Activated T-helper 1 cell treated with anti-CD3 and anti-CD28 coated beads, Interleukin-2, amount 50 U/mL, for 16 hours (primary cell): ENCODE results near the gene CACNA2D1.
"Not testable (repeated sequence)": the region's sequence is repeated elsewhere in the genome, so short reads cannot be mapped to it uniquely, and the experiment has no call there.

Experiments
- DNase-seq, 2 donors: peaks; one replicate each; pipeline ENCODE4 v3.0.0-alpha.2; 2020; ENCODE audit warnings: low read depth in 1 of 2, low spot score in 1 of 2

The CACNA2D1 gene

DNA sequence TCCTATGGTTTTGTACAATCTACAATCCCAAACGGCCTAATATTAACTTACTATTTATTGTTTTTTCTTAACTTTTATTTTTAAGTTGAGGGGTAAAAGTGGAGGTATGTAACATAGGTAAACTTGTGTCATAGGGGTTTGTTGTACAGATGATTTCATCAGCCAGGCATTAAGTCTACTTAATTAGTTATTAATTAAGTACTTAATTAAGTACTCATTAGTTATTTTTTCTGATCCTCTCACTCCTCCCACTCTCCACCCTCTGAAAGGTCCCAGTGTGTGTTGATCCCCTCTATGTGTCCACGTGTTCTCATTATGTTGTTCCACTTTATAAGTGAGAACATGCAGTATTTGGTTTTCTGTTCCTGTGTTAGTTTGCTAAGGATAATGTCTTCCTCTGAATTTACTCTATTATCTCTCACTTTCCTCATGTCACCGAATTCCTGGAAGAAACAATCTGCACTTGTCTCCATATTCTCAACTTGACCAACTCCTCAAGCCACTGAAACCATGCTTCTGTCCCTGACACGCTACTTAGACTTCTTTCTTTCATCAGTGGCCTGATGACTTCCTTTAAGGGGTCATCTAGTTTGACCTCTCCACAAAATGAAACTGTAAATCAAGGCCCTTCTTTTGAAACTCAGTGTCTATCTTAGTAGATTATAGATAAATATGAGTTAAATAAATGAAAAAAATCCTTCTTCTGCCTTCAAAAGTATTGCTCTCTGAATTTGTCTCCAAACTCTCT, 9.1 kb downstream of the CACNA2D1 start:
- DNase-seq: no peak

DNA sequence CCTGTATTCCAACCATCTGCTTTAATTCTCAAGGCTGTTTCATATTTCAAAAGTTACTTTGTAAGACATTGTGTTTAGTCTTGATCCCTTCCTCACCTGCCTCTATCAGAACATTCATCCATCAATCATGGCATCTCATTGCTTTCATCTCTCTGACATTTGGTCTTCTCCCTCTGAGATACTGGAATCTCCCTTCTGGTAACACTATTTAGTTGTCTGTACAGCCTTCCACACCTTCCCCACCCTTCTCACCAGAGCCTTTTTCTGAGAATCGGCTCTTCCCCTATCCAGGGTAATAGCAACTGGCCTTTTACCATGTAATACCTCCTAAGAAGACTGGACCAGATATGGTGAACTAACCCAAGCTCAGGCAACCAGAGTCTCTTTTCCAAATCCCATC, 10.1 kb downstream of the CACNA2D1 start:
- DNase-seq: no peak

DNA sequence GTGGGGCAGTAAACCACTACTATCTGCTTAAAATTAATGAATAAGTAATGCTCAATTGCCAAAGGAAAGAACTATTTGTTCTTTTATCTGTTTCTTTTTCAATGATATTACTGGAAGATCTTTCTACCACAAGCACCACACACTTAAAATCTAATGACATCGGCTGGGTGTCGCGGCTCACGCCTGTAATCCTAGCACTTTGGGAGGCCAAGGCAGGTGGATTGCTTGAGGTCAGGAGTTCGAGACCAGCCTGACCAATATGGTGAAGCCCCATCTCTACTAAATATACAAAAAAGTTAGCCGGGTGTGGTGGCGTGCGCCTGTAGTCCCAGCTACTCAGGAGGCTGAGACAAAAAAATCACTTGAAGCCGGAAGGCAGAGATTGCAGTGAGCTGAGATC, 10.8 kb downstream of the CACNA2D1 start:
- DNase-seq: not testable (repeated sequence)

DNA sequence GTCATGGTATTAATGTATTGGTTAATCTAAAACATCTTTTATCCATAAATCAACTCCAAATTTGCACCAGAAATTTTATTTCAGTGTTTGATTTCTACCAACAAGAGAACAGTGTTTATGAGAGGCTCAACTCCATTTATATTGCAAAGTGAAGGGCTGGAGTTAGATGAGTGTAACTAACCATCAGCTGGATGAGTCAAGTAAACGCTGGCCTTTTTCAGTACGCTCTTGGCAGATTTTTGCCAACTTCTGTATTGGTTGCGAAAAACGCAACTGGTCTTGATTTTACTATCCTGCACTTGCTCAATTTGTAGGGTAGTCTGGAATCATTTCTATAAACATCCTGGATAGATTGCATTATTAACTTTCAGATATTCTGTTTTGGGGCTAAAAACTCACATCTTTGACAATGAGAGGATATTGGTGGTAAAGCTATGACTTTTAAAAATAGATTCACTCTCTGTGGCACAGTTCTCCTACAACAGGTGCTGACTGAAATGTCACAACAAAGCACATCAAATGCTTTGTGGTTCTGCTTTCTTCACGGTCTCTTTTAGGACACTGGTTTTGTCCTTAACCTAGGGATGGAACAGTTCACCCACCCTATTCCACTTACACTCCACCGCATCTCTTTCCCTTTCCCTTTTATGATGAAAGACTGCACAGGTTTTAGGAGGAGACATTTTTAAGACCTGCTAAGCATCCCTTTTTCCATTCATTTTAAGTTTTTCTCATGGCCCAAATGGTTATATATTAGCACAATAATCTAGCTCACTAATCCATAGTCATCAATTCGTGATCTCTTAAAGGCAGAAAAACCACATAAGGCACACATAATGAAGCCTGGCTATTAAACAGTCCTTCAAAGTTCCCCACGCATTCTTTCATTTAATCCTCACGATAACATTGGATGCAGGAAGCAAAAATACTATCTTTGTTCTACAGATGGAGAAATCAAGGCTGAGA, 12.8 kb downstream of the CACNA2D1 start:
- no peak for DNase-seq

DNA sequence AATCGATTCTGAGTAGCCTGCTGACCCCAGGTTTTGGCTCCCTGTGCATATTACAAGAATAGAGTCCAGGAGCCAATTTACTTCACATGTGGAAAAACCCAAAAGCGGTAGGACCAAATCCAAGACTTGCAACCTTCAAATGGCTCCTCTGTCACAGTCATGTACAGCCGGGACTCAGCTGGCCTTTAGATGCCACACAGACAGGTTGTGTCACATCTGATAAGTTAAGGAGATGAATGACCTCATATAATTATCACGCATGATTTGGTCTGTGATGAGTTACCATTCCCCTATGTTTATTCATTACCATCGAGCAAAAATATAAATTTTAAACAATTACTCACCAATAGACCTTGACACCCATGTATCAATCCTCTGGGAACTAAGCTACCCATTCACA, 14.2 kb downstream of the CACNA2D1 start:
- DNase-seq: no peak

DNA sequence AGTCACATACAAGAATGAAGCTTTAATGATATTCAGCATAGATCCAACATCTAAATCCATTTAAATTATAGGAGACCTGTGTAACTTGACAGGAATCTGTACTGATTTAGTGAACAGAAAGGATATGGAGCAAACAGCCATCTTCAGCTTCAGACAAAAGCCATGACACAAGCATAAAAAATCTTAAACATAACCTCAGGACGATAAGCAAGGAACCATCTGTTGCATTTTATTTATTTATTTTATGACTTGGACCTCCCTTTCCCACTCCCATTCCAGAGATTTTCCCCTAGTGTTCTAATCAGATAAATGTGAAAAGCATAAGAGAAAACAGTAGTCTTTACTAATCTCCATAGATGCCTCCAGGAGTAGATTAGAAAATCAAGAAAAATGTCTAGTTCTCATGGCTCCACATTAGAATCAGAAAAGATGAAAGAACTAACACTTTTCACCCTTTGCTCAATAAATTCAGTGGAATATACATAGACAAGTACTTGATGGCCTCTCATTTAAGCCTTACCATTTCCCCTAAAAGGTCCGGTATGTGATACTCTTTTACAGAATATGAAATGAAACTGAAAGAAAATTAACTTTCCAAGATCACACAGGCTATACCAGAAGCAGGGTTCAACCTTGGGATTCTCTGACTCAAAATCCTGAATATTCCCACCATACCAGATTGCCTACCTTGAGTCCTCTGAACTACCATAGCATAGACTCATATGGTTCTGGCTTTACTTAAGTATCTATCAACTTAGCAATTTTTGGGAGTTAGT, 15.2 kb downstream of the CACNA2D1 start:
- no peak for DNase-seq

DNA sequence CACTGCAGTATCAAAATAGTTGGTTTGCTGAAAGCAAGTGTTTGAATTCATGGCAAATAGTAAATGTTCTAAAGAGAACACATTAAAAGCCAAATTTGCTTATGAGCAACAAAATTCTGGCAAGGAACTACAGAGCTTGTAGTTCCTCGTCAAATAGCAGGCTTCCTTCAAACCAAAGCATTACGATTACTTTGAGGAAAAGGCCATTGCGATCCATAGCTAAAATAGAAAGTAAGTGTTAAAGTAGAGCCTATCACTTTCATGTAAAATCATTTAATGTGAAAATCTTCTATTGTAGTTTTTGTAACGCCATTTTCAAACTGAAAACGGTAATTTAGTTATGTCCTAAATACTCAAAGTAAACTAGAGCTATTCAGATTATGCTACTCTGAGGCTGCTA, 20.1 kb downstream of the CACNA2D1 start:
- no peak for DNase-seq

DNA sequence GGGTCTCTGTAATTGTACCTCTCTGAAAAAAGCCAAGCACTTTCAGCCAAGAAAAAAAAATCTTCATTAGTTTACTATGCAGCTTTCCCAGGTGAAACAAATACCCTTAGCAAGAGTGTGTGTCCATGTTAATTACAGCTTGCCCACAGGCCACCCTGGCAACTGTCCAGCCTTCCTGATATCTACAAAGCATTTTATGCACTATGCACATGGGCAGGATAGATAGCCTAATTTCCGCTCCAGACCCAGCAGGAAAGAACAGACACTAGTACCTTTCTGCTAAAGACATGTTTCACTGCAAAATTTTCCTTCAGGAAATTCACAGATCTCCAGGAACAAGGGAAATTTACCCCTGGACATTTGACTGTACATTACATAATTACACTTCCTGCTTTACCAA, 24.4 kb downstream of the CACNA2D1 start:
- no peak for DNase-seq

DNA sequence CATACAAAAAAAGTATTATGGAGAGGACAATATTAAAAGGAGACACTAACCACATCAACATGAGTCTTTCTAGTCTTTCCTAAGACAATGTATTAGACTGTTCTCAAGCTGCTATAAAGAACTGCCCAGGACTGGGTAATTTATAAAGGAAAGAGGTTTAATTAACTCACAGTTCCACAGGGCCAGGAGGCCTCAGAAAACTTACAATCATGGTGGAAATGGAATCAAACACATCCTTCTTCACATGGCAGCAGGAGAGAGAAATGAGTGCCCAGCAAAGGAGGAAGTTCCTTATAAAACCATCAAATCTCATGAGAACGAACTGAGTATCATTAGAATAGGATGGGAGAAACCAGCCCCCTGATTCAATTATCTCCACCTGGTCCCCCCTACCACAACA, 25.7 kb downstream of the CACNA2D1 start:
- DNase-seq: no peak

DNA sequence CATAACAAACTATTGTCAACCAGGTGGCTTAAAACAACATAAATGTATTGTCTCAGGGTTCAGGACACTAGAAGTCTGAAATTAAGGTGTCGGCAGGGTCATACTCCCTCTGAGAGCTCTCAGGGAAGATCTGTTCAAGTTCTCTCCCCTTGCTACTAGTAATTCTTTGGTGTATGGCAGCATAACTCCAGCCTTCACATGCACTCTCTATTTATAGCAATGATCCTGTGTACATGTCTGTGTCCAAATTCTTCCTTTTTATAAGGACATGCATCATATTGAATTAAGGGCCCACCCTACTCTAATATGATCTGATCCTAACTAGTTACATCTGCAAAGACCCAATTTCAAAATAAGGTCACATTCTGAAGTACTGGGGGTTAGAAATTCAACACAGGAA, 27.2 kb downstream of the CACNA2D1 start:
- DNase-seq: no peak

DNA sequence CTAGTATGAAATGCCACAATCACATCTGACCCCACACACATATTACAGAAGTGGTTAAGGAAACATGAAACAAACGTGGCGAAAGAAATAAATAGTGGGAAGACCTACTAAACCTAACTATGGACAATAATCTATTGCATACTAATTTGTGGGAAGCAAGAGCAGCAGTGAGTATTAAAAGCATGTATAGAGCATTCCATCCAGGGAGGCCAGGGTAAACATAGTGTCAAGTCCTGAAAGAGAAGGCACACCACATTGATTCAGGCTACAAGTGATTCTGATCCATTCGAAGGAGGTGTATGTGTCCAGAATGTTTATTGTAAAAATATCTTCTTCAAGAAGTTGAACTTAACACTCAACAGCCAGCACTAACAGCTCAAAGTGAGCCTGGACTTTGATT, 29.2 kb downstream of the CACNA2D1 start:
- no peak for DNase-seq

DNA sequence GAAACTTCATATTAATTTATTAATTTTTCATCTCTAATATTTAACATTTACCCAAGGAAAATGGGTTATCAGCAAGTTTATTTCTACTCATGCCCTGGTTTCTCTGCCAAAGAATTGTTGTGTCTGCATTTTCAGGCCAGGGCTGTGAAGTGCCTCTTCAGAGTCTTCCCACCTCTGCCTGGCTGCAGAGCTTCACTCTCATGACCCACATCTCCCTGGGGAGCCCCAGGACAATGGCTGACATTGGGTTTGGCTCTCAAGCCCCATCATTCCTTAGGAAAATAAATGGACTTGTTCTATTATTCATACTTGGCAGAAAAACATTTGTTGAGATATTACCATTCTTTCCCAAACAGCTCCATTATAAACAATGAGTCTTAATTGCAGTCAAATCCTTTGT, 30.3 kb downstream of the CACNA2D1 start:
- no peak for DNase-seq

DNA sequence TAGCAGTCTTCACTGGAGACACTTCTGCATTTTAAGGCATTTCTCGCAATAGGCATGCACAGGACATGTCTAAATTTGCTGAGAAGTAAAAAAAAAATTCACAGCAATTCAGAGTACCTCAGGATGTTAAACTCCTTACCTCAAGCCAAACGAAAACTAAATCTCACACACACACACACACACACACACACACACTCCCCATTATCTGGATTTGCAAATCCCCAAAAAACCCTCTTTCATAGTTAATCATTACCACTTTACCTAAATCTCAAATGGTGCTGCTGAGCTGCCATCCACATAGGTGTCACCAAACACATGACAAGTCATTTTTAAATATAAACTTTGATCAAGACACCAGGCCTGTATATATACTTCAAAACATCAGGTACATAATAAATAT, 31.8 kb downstream of the CACNA2D1 start:
- no peak for DNase-seq

DNA sequence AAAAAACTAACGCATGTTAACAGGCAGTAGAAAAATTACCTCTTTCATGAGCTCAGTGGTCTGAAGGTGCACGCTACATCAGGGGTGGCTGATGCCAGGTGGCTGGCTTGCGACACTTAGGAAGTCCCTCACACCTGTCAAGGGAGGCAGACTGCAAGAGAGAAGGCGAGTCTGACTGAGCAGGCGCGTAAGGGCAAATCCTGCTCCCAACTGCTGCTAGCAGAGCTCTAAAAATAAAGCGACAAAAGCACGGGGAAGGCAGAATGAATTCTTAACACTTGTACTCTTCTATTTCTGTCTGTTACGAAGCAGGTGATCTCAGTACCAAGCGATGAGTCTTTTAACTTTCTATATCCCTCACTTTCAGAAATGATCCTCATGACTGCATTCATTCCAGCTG, 33.1 kb downstream of the CACNA2D1 start:
- DNase-seq: no peak

DNA sequence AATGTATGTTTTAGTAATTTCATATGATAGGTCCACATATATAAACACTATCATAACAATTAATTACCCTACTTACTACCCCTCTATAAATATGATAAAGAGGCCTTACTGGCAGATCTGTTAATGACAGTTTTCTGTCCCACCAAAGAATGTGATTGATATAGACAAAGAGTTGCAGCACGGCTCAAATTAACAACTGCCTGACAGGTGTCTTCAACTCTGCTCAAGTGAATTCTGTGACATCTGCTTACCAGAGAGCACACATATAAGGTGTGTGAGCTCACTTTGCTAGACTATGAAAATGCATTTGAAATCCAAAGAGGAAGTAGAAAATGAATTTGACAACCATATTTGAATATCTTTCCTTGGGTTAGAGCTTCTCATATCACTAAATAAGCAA, 36.6 kb downstream of the CACNA2D1 start:
- DNase-seq: no peak

DNA sequence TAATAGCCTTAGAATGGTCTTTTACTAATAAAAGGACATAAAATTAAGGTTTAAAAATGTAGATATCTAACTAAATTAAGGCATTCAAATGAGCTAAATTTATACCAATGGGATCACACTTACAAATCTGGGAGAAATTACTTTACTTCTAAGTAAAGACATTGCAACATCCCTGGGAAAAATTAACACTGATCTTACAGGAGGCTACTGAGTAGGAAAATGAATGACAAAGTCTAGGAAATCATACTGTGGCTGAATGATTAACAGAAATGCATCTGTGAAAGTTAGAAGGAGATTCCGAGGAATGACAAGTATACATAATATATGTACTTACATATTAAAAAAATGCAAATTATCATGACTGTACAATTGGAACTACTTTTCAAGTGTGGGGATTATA, 38.3 kb downstream of the CACNA2D1 start:
- no peak for DNase-seq

DNA sequence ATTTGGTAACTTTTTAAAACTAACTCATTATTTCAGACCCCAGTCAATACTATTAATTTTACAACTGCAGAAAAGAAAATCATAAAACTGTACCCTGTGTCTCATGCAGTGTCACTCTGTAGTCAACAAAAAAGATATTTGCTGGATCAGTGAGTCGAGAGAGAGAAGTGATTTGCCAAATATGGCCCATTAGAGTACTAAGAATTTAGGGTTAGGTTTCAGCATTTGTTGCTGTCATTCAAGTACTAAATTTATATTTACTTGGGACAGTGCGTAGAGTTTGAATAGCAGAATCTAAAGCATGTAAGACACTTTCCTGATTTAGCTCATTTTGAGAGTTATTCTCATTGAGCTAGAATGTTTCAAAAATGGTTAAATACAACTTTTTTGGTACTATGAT, 38.9 kb downstream of the CACNA2D1 start:
- no peak for DNase-seq

DNA sequence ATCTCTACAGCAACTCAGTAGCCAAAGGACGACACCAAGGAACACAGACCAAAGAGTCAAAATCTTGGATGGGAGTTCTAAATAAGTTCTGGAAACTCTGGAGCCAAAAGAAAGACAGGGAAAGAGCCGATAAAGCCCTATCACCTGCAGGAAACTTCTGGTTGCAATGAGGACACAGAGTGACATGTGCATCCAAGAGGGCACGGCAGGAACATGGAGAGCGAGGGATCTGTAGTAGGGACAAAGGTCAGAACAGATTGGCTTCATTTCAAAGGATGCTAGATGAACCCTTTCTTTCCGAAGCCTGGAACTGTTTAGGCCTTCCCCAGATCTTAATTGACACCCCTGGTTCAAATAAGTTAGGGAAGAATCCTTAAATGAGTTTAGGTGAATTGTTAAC, 39.5 kb downstream of the CACNA2D1 start:
- no peak for DNase-seq

DNA sequence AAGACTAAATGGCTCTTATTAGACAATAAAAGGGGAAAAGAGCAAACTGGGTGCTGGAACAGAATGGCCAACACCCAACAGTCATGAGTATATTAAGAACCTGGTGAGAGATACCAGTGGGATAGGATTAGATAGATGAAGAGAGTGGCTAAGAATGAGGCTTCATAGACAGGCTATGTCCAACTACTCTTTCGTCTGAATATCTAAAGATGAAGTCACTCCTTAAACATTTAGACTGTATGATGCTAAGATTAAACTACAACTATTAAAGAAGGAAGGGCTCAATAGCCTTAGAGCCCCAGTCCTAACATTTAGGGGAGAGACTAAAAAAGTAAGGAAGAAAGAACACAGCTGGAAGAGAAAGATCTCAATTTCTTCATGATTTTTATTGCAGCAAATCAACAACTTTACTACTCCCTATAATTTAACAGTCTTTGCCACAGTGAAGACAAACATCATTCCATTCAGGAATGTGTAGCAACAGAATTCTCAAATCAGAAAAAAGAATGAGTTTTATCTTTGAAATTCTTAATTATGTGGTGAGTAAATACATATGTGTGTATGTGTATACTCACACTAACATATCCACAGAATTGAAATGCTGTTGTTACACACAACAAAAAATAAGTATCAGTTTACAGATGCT, 45.6 kb downstream of the CACNA2D1 start:
- no peak for DNase-seq

DNA sequence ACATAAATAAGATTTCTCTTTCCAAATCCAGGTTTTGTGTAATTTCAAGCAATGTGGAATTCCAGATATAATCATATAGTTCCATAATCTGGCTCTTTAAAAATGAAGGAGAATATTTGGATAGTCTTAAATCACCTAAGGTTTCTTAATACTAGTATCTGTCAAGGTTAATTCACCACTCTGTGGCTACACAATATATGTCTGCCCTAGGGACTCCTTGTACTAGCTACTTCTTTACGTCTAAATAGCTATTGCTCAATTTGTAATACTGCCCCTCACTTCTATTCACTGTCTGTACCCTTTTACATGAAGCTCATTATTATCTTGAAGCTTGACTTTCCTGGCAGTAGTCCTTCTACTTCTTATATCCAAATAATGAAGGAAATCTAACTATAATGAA, 47.2 kb downstream of the CACNA2D1 start:
- DNase-seq: no peak

DNA sequence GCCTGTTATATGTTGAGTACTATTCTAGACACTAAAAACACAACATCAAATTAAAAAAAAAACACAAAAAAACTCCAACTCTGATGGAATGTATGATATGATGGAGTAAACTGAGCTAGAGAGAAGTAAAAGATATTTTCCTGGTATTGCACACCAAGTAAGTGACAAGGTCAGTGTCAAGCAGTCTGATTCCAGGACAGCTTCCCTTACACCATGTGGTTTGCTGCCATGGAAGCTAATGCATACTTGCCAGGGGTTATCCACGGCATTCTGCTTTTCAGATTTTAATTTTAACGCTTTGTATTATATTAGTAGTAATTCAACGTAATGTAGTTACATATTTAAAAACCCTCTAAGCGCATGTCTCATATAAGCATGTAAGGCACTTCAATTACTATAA, 48.4 kb downstream of the CACNA2D1 start:
- no peak for DNase-seq
